GM20000 (cell line): ENCODE results near the gene ELL2.

Experiments
- DNase-seq: peaks from one replicate; pipeline ENCODE4 v3.0.0; 2012; ENCODE audit warnings: low spot score
- TF ChIP-seq, protein P1 (sequence below): IDR thresholded peaks from 2 replicates; pipeline ENCODE4 v1.5.1; 2012; ENCODE audit warnings: mild to moderate bottlenecking, control low read depth; ENCODE audit errors: extremely low read depth, missing control alignments

The ELL2 gene

DNA sequence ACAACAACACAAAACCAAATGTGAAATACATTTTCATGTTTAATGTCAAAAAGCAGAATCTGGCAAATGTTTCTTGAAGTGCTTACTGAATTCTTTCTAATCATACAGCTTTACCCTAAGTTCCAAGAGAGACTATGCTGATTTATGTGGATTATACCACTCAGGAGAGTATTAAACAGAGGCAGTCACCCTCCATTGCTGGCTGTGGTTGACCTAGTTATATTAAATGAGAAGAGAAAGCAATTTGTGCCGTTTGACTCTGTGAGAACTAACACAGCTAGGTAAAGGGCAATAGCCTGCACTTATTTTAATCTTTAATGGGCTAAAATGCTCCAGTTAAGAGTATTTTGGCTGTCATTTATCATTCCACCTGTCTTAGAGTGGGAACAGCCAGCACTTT is 62.6 kb downstream of the ELL2 start:
- TF ChIP-seq, protein P1, sequence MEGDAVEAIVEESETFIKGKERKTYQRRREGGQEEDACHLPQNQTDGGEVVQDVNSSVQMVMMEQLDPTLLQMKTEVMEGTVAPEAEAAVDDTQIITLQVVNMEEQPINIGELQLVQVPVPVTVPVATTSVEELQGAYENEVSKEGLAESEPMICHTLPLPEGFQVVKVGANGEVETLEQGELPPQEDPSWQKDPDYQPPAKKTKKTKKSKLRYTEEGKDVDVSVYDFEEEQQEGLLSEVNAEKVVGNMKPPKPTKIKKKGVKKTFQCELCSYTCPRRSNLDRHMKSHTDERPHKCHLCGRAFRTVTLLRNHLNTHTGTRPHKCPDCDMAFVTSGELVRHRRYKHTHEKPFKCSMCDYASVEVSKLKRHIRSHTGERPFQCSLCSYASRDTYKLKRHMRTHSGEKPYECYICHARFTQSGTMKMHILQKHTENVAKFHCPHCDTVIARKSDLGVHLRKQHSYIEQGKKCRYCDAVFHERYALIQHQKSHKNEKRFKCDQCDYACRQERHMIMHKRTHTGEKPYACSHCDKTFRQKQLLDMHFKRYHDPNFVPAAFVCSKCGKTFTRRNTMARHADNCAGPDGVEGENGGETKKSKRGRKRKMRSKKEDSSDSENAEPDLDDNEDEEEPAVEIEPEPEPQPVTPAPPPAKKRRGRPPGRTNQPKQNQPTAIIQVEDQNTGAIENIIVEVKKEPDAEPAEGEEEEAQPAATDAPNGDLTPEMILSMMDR, result no peak
- no peak for DNase-seq

DNA sequence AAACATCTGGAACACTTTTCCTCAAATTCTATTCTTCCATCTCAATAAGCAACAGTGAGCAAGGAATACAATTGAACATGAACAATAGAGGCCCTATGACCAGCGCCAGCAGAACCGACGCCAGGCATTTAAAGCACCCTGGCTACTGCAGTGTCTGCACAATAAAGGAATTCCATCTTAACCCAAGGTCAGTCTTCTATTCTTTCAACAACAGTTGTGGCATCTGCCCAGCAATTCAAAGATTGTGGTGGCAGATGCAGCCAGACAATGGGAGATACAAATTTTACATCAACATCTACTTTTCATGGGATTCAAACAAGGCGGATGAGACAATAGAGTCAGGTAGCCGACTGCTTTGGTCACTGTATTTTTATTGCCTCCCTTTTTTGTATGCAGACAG is 65.9 kb downstream of the ELL2 start:
- DNase-seq, result no peak
- TF ChIP-seq, protein P1, result no peak

DNA sequence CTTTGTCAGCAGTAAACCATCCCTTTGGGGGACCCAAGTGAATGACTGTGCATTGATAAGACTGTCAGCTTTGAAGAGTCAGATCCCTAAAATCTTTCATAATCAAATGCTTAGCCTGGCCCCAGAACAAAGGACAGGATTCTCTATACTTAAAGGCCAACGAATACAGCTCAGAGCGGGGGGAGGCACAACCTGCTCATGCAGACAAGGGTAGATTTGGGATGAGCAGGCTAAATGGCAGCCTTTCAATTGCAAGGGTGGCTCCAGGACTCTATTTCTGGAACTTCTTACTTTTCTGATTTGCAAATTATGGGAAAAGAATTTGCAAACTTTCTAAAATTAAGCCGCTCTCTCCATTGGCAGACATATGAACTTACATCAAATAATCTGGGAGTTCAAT is 66.4 kb downstream of the ELL2 start:
- TF ChIP-seq, protein P1, result no peak
- DNase-seq, result no peak

DNA sequence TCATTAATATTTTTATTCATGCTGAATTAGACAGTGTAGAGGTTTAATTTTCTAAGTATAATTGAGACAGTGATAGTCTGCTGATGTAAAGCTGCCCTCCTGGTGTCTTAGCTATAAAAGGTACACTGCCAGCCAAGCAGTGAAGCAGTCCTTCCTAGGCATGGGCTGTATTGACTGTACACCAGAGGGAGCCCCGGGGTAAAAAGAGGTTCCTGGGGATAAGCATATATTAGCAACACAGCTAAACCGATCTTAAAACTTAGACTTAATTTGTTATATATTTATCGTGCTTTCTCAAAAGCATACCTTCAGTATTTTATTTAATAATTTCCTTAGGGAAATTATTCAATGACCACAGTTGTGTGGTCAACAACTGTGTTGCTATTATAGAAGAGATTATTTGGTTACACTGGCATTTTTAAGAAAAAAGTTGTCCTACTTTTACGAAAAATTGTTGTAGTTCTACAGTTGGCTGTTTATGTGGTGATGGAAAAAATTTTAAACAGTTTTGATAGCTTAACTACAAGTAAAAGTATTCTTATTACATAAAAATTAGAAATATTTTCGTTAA is 68.8 kb downstream of the ELL2 start:
- TF ChIP-seq, protein P1, result no peak
- DNase-seq, result peak; percentile 40

DNA sequence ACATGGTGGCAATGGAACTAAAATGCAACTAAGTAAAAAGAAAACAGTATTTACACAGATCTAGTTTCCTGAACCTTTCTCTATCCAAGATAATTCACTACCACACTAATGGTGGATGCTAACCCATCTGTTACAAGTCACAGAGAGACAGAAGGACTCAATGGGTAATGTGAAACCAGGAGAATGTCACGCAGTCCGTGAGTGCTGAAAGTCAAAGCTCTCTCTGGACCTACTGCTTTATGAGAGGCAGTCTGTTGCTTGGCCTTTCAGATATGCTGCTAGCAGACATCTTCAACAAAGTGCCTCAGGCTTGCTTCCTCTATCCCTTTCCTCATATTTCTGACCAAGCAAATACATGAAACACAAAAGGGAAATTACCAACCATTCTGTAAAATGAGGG is 70.2 kb downstream of the ELL2 start:
- DNase-seq, result no peak
- TF ChIP-seq, protein P1, result no peak

DNA sequence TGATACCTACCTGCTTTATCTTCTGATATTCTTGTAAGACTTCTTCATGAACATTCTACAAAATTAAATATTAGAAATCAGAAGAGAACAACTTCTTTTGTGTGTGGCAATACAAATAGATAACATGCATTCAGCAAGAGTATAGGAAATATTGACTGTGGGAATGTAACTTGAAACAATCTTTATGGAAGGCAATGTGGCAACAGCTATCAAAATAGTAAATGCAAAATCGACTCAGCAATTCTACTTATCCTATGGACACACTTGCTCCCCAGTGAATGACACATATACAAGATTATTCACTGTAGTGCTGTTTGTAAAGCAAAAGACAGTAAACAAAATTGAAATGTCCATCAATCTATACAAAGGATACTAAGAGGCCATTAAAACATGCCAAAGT is 72.6 kb downstream of the ELL2 start:
- TF ChIP-seq, protein P1, result no peak
- no peak for DNase-seq

DNA sequence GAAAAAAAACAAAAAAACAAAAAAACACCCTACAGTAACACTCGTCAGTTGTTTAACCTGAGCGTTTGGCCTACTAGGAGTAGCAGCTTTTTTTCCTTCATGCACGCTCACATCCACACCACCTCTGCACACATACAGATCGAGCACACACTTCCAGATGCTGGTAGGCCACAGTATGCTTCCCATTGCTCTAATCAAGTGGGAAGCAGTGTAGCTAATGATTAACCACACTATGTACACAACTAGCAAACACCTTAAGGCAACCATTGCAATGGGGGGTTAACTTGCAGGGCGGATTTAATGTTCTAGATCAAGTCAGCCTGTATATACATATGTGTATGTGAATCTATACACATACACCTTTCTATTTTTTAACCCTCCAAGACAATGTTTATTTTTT is 73.7 kb downstream of the ELL2 start:
- no peak for DNase-seq
- TF ChIP-seq, protein P1, result no peak
